Fibroblast of skin of right quadriceps (primary cell): Measurements from ENCODE around the gene ULK4.
A peak's percentile ranks its signal among the peaks of the same experiment; 100 is the strongest.
"Not testable (repeated sequence)": the region's sequence is repeated elsewhere in the genome, so short reads cannot be mapped to it uniquely, and the experiment has no call there.

Source experiments
- DNase-seq: peaks from one replicate; pipeline ENCODE4 v3.0.0-alpha.2; 2013

Gene ULK4

DNA sequence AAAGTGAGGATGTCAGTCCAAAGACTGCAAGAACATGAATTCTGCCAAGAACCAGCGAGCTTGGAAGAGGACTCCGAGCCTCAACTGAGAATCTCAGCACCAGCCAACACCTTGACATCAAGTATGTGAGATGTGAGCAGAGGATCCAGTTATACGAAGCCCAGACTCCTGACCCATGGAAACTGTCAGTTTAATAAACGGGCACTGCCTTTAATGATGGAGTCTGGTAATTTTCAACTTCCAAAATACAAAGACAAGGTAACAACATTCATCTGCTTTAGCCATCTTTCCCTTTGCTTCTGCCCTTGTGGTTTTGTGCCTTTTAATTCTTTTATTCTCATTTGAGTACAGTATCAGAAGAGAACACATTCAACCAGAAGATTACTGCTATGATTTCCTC is 211.9 kb downstream of the ULK4 start:
- no peak for DNase-seq

DNA sequence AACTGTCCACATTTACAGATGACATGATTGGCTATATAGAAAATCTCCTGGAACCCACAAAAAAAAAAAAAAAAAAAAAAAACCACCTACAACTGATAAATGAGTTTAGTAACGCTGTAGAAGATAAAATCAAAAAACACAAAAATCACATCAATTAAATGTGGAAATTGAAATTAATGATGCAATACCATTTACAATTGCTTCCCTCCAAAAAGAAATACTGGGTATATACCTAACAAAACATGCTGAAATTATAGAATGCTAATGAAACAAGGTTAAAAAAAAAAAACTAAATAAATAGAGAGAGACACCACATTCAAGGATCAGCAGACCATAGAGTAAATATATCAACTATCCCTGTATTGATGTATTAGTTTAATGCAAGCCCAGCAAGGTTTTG is 215.7 kb downstream of the ULK4 start:
- no peak for DNase-seq

DNA sequence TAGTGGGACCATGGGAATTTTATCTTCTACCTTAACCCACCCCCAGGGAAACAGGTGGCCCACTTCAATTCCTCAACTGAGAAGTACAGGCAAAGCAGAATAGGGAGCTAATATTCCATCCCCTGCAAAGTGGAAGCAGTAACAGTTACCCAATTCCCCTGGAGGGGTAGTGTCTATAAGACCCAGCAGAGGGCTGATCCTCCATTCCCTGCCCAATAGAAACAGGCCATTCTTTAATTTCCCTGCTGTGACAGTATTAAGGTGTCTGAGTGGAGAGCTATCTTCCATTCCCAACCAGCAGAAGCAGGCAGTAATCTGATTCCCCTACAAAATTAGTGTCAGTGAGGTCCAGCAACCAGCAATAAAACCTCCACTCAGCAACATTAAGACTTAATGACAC is 219.8 kb downstream of the ULK4 start:
- DNase-seq, result no peak

DNA sequence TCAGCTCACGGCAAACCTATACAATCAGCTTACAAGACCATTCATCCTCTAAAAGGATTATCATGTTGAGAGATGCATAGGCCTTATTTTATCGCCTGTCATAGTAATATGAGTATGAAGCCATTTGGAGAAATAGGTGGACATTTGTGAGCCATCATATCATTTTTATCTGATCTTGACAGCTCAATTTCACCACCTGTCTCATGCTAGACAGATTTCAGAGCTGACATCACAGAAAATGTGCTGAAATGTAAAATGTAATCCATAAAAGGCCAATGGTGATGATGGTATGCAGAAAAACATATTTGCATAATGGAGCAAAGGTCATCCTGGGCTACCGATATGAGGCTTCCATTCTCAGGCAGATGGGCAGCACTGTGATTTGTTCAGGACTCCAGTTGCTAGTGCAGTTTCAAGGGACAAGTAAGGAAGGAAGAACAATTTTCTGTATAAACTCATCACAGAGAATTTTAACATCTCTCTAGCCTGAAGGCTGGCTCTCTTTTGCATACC is 221.5 kb downstream of the ULK4 start:
- DNase-seq, result no peak

DNA sequence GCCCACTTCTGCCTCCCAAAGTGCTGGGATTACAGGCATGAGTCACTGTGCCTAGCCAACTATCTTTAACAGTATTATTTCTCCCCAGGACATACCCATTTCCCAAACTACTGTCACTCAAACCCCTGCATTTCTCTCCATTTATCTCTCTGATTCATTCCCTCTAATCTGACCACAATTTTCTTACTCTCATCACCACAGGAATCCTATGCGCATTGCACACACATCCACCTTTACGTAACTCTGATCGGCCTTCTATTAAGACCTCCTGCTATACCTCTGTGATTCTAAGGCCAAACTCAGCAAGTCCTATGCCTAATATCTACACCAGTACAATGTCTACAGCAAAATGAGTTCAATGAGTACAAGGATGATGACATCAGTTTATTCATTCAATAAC is 235.0 kb downstream of the ULK4 start:
- peak; percentile 22 for DNase-seq

DNA sequence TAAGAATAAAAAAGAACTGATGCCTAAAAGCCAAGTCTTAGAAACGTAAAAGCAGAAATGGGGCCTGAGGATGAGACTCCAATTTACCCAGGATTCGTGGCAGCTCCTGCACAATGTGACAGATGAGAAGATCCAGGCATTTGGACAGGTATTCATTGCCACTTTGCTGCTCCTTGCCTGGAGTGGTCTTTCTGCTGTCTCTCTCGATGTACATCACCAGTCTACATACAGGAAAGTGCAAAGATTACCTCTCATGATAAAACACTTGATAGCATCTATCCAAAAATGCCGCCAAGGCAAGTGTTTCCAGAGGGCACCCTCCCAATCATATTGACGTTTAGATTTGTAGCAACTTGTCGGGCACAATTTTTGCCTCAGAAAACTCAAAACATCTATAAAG is 244.3 kb downstream of the ULK4 start:
- DNase-seq, result no peak

DNA sequence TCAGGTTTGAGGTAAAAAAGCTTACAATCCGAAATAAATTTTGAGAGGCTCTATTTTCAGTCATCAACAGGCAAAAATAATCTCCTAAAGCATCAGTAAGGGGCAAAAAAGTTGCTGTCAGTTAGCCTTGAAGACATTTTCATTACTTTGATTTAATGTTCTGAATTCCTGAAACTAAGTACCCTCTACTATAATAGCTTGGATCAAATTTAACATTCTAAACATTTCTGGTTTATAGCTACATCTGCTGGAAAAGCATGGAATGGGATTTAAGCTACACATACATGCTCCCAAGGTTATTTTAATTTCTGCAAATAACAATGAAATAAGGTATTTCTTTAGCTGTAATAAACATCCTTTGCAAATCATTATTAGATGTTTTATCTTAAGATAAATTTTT is 245.4 kb downstream of the ULK4 start:
- DNase-seq, result peak; percentile 43

DNA sequence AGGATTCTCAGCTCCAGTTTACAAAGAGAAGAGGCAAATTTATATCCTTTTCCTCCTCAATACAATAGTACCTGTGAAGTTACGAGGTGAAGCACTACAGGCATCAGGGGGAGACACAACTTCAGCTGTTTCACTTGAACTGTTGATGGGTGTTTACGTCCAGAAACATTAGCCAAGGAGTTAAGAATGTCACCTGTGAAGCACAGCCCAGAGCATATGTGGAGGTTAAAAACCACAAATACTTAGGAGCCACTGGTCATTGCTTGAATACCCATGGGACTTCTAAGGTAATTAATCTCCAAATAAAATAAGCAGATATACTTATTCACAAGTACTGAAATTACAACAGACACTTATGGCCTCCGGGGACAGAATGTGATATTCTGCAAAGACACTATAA is 246.5 kb downstream of the ULK4 start:
- DNase-seq, result no peak

DNA sequence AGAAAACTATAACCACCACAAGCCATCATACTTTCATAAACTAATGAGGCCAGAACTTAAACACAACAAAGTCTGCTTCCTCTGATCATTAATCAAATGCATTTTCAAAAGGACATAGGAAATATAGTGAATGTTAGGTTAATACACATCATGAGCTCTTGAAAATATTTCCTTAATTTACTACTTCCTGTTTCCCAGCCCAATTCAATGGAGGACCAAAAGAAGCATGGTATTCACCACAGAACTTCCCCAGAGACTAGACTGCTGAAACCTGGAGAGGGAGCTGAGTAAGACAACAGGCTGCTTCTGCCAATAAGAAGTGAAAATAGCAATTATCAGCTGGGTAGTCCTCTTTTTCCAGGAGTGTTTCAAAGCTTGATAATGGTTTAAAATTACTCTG is 250.3 kb downstream of the ULK4 start:
- peak; percentile 85 for DNase-seq

DNA sequence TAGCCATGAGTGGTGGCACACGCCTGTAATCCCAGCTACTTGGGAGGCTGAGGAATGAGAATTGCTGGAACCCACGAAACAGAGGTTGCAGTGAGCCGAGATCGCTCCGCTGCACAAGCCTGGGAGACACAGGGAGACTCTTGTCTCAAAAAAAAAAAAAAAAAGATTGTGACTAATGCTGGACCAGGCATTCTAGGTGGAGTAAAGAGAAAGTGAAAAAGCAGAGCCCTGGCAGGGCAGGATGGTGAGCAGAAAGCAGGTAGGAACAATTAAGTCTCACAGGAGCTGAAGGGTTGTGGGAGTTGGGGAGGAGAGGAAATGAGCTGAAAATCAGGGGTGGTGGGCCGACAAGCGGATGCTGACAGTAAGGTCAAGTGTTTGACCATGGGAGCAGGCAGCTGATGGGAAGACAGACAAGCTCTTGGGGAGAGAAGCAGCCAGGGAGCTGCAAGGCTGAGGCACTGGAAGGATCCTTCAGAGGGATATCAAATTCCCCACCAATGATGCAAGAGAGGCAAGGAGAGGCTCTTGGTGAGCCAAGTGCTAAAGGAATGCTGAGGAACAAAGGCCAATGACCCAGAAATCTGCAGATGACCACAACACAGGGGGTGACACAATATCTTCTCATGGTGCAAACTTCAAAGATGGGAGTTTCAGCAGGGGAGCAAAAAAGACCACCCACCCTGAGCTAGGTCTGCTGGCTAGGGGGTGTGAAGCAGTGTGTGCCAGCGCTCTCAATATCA is 251.1 kb downstream of the ULK4 start:
- peak; percentile 80 for DNase-seq

DNA sequence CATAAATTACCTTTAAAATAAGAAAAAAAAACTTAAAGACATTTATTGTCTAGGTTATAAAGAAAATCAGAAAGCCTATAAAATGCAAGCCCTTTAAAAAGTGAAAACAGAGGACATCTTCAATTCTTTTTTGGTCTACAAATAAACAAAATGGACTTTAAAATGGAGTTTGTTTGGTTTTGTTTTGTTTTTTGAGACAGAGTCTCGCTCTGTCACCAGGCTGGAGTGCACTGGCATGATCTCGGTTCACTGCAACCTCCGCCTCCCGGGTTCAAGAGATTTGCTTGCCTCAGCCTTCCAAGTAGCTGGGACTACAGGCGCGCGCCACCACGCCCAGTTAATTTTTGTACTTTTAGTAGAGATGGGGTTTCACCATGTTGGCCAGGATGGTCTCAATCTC is 252.7 kb downstream of the ULK4 start:
- DNase-seq, result not testable (repeated sequence)

DNA sequence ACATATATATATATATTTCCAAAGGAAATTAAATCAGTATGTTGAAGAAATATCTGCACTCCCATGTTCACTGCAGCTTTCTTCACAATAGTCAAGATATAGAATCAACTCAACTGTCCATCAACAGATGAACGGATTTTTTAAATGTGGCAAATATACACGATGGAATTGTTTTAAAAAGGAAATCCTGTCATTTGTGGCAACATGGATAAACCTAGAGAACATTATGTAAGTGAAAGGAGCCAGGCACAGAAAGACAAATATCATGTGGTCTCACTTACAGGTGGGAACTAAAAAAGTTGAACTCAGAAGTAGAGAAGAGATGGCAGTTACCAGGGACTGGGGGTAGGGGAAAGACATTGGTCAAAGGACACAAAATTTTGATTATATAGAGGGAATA is 253.7 kb downstream of the ULK4 start:
- no peak for DNase-seq

DNA sequence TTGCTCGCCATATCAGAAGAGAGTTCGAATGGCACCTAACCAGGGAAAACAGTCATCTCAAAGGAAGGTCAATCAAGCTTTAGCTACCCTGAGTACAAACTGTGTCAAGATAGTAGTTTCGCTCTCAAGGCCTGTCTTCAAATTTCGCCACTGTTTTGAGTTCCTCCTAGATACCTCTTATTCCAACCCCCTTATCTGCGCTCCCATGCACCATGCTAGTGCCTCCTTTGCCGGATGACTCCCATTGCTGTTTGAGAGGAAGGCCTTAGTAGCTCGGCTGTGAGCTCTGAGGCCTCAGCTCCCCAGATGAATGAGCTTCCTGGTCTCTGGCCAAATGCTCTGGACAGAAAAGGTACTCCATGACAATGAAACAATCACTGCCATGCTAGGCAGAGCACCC is 256.0 kb downstream of the ULK4 start:
- DNase-seq, result no peak

DNA sequence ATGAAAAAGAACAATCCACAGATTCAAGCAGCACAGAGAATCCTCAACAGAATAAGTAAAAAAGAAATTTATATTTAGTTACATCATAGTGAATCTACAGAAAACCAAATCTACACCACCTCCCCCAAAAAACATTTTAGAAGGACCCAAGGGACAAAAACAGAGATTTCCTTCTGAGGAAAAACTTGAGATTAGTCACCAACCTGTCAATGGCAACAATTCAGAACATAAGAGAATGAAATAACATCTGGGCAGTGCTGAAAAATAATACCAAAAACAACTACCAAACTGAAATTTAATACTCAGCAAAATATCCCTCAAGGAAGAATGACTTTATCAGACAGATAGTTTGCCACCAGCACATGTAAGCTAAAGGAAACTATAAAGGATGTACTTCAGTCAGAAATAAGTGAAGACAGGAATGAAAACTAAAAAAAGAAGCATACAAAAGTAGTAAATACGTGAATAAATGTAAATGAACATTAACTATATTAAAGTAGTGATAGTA is 260.7 kb downstream of the ULK4 start:
- DNase-seq, result no peak

DNA sequence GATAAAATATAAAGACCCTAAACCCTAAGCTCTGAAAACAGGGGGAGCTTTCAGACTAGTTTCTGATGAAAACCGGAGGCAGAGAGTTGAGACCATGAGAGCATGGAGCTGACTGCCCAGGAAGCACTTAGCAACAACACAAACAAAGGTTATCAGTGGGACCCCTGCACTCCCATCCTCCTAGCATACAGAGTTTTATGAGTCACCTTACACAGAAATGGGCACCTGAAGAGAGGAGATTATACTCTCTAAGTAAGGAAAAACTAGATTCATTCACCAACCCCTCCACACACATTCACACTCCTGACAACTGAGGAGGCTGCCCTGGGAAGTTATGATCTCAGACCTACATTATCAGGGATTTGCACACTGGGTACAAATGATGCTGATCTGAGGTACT is 261.7 kb downstream of the ULK4 start:
- DNase-seq, result no peak

DNA sequence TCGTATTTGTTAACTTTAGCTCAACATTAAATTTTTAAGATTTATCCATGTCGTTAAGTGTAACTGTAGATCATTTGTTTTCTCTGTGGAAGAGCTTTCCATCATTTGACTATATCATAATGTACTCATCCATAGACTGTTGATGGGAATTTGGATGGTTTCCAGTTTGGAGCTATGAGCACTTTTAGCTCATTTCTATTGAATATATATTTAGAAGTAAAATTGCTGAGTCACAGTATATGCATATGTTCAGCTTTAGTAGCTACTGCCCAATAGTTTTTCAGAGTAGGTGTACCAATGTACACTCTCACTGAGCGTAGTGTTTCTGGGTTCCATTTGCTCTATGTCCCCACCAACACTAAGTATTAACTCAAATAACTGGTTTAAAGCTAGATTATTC is 263.0 kb downstream of the ULK4 start:
- DNase-seq, result peak; percentile 61

DNA sequence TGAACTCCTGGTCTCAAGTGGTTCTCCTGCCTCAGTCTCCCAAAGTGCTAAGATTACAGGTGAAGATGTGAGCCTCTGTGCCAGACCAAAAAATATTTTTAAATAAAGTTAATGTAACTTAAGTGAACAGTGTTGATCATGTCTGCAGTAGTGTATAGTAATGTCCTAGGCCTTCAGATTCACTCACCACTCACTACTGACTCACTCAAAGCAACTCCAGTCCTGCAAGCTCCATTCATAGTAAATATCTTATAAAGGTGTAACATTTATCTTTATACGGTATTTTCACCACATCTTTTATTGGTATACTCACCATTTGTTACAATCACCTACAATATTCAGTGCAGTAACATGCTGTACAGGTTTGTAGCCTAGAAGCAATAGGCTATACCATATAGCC is 264.2 kb downstream of the ULK4 start:
- DNase-seq, result no peak

DNA sequence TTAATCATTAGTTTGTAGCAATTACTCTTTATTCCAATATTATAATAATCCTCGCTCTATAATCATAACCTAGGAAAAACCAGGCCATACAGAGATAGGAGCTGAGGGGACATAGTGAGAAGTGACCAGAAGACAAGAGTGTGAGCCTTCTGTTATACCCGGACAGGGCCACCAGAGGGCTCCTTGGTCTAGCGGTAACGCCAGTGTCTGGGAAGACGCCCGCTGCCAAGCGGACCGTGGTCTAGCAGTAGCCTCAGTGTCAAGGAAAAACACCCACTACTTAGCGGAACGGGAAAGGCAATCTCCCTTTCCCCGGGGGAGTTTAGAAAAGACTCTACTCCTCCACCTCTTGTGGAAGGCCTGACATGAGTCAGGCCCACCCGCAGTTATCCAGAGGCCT is 266.1 kb downstream of the ULK4 start:
- DNase-seq, result not testable (repeated sequence)

DNA sequence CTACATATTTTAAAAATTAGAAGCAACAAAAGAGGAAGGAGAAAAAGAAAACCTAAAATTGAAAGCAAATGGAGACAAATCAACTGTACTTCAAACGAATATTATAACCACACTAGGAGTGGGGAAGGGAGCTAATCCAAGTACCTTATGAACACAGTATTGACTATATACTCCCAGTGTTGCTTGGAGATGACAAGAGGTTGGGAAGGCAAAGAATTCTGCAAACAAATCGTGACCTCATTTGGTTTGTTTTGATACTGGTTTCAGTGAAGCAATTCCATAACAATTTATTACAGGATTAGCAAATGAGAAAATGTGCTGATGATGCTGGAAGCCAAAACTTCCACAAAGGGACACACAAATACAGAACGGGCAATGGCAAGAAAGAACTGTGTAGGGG is 268.1 kb downstream of the ULK4 start:
- DNase-seq, result no peak

DNA sequence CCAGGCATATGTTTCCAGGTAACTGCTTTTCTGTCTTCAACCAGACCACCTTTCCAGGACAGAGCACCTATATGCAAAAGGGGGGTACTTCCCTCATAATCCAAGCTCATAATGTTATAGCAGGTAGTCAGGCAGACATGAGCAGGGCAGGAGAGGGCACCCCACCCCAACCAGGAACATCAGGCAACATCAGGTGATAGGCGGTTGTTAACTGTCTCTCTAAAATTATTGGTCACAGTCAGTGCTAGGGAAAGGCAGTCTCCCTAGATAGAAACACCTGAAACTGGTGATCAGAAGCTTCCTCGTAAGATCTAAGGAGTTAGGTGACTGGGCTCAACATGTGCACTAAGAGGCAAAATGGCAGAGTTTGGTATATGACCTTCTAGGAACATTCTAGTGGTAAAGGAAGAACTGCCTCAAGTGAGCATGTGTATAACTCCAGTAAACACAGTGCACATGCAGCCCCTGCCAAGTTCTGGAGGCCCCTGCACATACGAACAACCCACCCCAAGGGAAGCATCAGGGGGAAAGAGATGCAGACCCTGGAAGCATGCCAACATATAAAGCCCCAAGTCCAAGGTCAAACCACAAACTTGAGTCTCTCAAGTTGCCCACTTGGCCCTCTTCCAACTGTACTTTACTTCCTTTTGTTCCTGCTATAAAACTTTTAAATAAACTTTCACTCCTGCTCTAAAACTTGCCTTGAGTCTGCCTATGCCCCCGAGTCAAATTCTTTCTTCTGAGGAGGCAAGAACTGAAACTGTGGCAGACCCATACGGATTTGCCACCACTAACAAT is 270.9 kb downstream of the ULK4 start:
- DNase-seq, result no peak

DNA sequence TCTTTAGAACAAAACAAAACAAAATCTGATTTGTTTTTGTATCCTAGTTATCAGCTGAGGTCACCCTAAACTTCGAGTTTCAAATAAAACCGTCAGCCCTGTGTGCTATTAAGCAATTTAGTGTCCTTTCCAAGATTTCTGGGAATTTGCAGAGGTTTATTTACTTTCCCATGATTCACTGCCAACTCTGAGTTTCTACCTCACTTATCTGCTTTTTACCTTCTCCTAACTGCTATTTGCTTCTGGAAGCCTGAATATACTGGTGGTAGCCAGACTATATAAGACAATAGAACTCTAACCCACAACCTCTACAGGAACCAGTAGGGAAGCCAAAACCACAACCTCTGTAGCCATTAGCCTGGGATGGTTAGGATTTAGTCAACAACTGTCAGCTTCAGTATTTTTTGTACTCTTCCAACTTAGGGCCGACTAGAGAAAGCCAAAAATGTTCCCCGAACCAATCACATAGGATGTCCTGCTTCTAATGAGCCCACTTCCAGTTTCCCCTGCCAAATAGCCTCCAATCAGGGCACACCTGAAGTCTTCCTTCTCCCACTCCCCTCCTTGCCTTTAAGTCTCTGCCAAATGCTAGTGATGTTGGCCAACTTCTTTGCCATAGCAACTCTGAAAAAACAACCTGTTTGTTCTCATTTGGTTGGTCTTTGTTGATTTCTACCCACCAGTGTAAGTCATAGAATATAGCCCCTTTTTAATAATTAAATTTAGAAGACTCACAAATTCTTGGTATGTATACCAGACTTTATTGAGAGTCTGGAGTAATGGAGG is 273.1 kb downstream of the ULK4 start:
- DNase-seq, result no peak

DNA sequence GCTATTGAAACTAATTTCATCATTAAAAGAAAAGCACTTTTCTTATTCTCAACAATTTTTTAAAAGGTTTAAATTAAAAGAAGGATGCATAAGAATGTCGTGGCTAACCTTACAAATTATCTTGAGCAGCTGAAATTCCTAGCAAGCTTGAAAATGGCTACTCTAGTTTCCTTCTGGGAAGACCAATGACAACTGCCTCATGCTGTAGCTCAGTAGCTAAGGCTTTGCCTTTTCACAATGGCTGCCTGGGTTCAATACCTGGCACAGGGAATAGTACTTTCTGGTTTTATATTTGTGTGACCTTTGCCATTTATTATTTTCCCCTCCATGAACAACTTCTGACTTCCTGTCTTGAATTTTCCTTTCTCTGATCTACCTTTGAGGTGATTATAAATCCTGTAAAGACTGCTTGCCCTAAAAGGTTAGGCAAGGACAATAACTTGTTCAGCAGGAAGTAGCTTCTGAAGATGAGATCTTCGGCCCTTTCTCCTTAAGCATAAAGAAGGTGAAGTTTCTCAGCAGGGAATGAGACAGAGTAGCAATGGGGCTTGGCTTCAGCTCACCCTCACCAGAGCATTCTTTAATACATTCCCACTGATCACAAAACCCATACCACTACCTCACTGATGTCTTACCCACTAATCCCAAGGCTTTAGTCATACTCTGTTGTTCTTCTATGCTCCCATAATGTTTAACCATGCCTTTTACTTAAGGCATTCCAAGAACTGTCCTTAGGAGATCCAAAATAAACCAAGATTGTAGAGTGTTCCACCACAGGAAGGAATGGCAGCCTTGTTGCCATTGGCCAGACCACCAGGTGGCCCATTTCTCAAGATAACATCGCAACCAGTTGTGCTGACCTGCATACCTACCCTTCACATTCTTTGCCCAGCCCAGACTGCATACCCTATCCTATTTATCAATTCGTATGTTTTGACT is 276.8 kb downstream of the ULK4 start:
- DNase-seq, result peak; percentile 59
